Activated B cell treated with CpG ODN at 0.5 μM for 24 hours (primary cell): ENCODE measurements around the gene PDE5A. TPM values are rescaled to one million over a fixed set of nuclear protein-coding genes. Genes with fewer than 3 reads are reported as not detected.

Experiments used
- ATAC-seq: fragments of 200-7000 bp; cut with Tn5 transposase; one replicate; pipeline ENCODE4 v1.10.0; 2021; ENCODE audit warnings: low read depth, mild to moderate bottlenecking, moderate library complexity
- CTCF ChIA-PET: fragments of 350-600 bp; sonication (Branson Sonifier 250); formaldehyde crosslinking; loops from one replicate; lab custom pipeline; 2021; ENCODE audit warnings: antibody characterized with exemption; lab: Charles Lee
- POLR2A ChIA-PET: fragments of 350-600 bp; sonication (Branson Sonifier 250); formaldehyde crosslinking; loops from one replicate; lab custom pipeline; 2021; ENCODE audit warnings: antibody characterized with exemption; lab: Charles Lee
- DNase-seq: peaks from one replicate; pipeline ENCODE4 v3.0.0; 2022
- H3K27ac Mint-ChIP-seq: one replicate; pipeline ENCODE4 v1.8.0; 2020; ENCODE audit warnings: mixed read lengths
- H3K27me3 Mint-ChIP-seq: one replicate; pipeline ENCODE4 v1.8.0; 2021; ENCODE audit warnings: mixed read lengths
- H3K36me3 Mint-ChIP-seq: one replicate; pipeline ENCODE4 v1.8.0; 2021; ENCODE audit warnings: low read depth, mixed read lengths
- H3K4me1 Mint-ChIP-seq: one replicate; pipeline ENCODE4 v1.8.0; 2021; ENCODE audit warnings: mixed read lengths
- H3K4me3 Mint-ChIP-seq: one replicate; pipeline ENCODE4 v1.8.0; 2020; ENCODE audit warnings: mild to moderate bottlenecking, mixed read lengths
- H3K9me3 Mint-ChIP-seq: one replicate; pipeline ENCODE4 v1.8.0; 2020; ENCODE audit warnings: mixed read lengths
- intact Hi-C: fragments of 100-400 bp; cut with micrococcal nuclease; formaldehyde crosslinking; loops from one replicate; pipeline ENCODE4 v1.15.1; 2024
- total RNA-seq: library from RNA; stranded (reverse); gene quantifications from 2 replicates; pipeline ENCODE4 v1.2.3, GENCODE V29; 2022
- TF ChIP-seq, protein P1 (sequence below): fragments of 200-600 bp; IDR thresholded peaks from one replicate; pipeline ENCODE4 v1.8.0; 2022; ENCODE audit warnings: antibody characterized with exemption, mild to moderate bottlenecking

The PDE5A gene
- total RNA-seq, 1 donor from 2014 or later: 0.47 TPM

GRCh38 chr4:119655111-119655837 is 26.7 kb upstream of the PDE5A start:
- H3K9me3 Mint-ChIP-seq: no peaks in the 10 kb centered on the region

GRCh38 chr4:119653990-119654389 is 25.4 kb upstream of the PDE5A start:
- DNase-seq: no peak
- intact Hi-C loops: no loop called here
- ChIA-PET POLR2A (no interaction called here), CTCF (no interaction called here)
- TF ChIP-seq, protein P1, sequence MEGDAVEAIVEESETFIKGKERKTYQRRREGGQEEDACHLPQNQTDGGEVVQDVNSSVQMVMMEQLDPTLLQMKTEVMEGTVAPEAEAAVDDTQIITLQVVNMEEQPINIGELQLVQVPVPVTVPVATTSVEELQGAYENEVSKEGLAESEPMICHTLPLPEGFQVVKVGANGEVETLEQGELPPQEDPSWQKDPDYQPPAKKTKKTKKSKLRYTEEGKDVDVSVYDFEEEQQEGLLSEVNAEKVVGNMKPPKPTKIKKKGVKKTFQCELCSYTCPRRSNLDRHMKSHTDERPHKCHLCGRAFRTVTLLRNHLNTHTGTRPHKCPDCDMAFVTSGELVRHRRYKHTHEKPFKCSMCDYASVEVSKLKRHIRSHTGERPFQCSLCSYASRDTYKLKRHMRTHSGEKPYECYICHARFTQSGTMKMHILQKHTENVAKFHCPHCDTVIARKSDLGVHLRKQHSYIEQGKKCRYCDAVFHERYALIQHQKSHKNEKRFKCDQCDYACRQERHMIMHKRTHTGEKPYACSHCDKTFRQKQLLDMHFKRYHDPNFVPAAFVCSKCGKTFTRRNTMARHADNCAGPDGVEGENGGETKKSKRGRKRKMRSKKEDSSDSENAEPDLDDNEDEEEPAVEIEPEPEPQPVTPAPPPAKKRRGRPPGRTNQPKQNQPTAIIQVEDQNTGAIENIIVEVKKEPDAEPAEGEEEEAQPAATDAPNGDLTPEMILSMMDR: no peak
- no peaks in the 10 kb centered on the region for H3K36me3 Mint-ChIP-seq
- no peaks in the 10 kb centered on the region for H3K4me1 Mint-ChIP-seq
- H3K27ac Mint-ChIP-seq: no peak overlapping the region
- H3K4me3 Mint-ChIP-seq: no peak overlapping the region
- no peak for ATAC-seq
- no peaks in the 10 kb centered on the region for H3K9me3 Mint-ChIP-seq
- peaks cover 4% of the 10 kb centered on the region for H3K27me3 Mint-ChIP-seq

More at GRCh38 chr4:119655111-119655837, 26.7 kb upstream of the PDE5A start:
- POLR2A ChIA-PET: no interaction called here
- Mint-ChIP-seq H3K27me3 (no peaks in the 10 kb centered on the region), H3K4me3 (no peak overlapping the region), H3K36me3 (no peaks in the 10 kb centered on the region), H3K27ac (no peak overlapping the region), H3K4me1 (no peaks in the 10 kb centered on the region)
- TF ChIP-seq, protein P1: no peak
- intact Hi-C loops: no loop called here
- DNase-seq: no peak
- CTCF ChIA-PET: no interaction called here
- ATAC-seq: no peak

DNA sequence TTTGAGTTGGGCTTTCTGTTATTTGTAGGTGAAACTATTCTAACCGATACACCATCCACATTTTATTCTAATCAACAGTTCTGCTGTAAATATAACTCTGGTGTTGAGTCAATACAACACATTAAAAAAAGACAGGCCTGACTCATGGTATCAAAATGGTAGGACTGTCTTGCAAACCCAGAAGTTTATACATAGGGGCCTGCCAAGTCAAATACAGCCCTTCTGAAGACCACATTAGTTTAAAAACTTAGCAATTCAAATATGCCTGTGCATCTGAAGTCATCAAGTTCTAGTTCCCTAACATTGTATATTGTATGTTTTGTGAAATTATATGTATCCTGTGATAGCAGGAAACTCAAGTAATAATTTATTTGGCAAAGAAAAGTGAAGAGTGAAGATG is 24.4 kb upstream of the PDE5A start:
- no peak for ATAC-seq
- DNase-seq: no peak
- no peak overlapping the region for H3K4me3 Mint-ChIP-seq
- intact Hi-C loops: no loop called here
- no peak overlapping the region for H3K27ac Mint-ChIP-seq
- ChIA-PET POLR2A (no interaction called here), CTCF (no interaction called here)
- TF ChIP-seq, protein P1: no peak
- no peaks in the 10 kb centered on the region for H3K4me1 Mint-ChIP-seq
- H3K36me3 Mint-ChIP-seq: no peaks in the 10 kb centered on the region
- peaks cover 7% of the 10 kb centered on the region for H3K27me3 Mint-ChIP-seq
- H3K9me3 Mint-ChIP-seq: no peaks in the 10 kb centered on the region

DNA sequence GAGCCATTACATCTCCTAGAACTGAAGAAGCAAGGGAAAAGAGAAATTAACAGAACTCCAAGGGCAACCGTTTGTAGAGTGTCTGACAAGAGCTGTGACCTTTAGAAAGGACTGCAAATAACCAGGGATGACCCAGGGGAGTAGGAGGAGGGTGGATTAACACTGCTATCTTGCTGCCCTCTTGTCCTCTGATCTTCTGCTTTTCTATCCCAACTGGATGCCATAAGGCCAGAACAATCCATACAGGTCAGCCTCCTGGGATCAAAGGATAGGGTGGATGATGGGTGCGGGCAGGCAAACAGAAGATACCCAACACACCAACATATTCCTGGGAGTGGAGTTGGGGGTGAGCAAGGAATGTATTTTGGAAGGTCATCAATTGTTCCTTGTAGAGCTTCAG is 19.8 kb upstream of the PDE5A start:
- no peaks in the 10 kb centered on the region for H3K4me1 Mint-ChIP-seq
- H3K9me3 Mint-ChIP-seq: no peaks in the 10 kb centered on the region
- no peak overlapping the region for H3K27ac Mint-ChIP-seq
- no peak for DNase-seq
- peaks cover 14% of the 10 kb centered on the region for H3K27me3 Mint-ChIP-seq
- no peak for ATAC-seq
- no peaks in the 10 kb centered on the region for H3K36me3 Mint-ChIP-seq
- POLR2A ChIA-PET: no interaction called here
- intact Hi-C loops: no loop called here
- CTCF ChIA-PET: no interaction called here
- TF ChIP-seq, protein P1: no peak
- H3K4me3 Mint-ChIP-seq: no peak overlapping the region

DNA sequence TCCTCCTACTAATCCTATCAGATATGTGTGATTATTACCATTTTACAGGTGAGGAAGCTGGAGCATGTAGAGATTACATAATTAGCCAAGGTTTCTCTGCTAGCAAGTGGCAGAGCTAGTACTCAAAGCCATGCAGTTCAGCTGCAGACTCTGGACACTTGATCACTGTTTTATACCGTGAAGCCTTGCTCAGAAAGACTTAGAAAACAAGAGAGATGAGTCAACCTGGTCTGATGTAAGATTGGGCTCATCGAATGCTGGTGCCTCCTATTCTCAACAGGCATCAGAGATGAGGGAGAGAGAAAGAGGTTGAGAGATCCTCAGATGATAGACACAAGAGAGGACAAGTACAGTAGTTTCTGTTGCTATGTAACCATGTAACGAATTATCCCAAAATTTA is 19.0 kb upstream of the PDE5A start:
- no peak for DNase-seq
- Mint-ChIP-seq H3K4me3 (no peak overlapping the region), H3K27ac (no peak overlapping the region), H3K27me3 (peaks cover 14% of the 10 kb centered on the region), H3K36me3 (no peaks in the 10 kb centered on the region), H3K9me3 (no peaks in the 10 kb centered on the region), H3K4me1 (no peaks in the 10 kb centered on the region)
- ChIA-PET POLR2A (no interaction called here), CTCF (no interaction called here)
- ATAC-seq: no peak
- TF ChIP-seq, protein P1: no peak
- intact Hi-C loops: no loop called here
